SU-DHL-6 (cell line): ENCODE results near the gene PRRX1.

Source experiments
- EZH2phosphoT487 ChIP-seq: fragments of 200-600 bp; sonication (generic), shearing (Covaris generic); conservative IDR thresholded peaks from 2 replicates; pipeline ENCODE4 v1.6.1; 2018; ENCODE audit warnings: mild to moderate bottlenecking, antibody characterized with exemption, low read length, moderate library complexity, mixed read lengths
- TF ChIP-seq, protein P1 (sequence below): fragments of 200-600 bp; sonication (generic); IDR thresholded peaks from one replicate; pipeline ENCODE4 v1.5.1; 2017; ENCODE audit warnings: antibody characterized with exemption, mild to moderate bottlenecking, low read length, moderate library complexity; ENCODE audit not compliant: insufficient read depth, poor library complexity, severe bottlenecking

DNA sequence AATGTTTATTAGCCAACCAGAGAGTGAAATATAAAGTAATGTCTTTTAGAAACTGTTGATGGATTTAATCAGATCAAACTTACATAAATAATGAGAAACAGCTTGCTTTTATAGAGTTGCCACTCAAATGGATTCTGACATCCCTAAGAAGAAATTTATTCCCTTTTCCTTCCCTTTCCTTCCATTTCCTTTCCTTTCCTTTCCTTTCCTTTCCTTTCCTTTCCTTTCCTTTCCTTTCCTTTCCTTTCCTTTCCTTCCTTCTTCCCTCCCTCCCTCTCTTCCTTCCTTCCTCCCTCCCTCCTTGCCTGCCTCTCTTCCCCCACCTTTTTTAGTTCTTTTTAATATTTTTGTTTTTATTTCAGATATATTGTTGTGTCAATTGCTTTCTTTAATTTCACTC is 27.3 kb downstream of the PRRX1 start:
- TF ChIP-seq, protein P1, sequence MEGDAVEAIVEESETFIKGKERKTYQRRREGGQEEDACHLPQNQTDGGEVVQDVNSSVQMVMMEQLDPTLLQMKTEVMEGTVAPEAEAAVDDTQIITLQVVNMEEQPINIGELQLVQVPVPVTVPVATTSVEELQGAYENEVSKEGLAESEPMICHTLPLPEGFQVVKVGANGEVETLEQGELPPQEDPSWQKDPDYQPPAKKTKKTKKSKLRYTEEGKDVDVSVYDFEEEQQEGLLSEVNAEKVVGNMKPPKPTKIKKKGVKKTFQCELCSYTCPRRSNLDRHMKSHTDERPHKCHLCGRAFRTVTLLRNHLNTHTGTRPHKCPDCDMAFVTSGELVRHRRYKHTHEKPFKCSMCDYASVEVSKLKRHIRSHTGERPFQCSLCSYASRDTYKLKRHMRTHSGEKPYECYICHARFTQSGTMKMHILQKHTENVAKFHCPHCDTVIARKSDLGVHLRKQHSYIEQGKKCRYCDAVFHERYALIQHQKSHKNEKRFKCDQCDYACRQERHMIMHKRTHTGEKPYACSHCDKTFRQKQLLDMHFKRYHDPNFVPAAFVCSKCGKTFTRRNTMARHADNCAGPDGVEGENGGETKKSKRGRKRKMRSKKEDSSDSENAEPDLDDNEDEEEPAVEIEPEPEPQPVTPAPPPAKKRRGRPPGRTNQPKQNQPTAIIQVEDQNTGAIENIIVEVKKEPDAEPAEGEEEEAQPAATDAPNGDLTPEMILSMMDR: no peak
- no peak for TF ChIP-seq EZH2phosphoT487
